ENCODE measurements around the gene CEBPA.

DNA sequence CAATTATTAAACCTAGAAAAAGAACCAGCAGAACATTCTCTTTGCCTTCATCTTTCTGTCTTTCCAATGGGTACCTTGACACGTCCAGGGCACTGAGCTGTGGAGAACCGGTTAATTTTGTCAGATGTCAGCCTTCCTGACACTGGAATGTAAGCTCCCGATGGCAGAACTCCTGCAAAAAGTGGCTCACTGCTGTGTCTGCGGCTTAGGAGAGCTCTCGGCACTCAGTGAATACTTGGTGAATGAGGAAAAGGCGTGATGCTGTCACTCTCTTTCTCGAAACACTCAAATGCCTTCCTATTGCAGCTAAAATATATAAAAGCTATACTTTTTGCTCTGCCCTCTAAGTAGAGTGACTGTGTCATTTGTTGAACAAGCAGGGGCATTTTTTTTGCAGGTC lies 17.6 kb downstream of the CEBPA start:
- TF ChIP-seq, protein P1, sequence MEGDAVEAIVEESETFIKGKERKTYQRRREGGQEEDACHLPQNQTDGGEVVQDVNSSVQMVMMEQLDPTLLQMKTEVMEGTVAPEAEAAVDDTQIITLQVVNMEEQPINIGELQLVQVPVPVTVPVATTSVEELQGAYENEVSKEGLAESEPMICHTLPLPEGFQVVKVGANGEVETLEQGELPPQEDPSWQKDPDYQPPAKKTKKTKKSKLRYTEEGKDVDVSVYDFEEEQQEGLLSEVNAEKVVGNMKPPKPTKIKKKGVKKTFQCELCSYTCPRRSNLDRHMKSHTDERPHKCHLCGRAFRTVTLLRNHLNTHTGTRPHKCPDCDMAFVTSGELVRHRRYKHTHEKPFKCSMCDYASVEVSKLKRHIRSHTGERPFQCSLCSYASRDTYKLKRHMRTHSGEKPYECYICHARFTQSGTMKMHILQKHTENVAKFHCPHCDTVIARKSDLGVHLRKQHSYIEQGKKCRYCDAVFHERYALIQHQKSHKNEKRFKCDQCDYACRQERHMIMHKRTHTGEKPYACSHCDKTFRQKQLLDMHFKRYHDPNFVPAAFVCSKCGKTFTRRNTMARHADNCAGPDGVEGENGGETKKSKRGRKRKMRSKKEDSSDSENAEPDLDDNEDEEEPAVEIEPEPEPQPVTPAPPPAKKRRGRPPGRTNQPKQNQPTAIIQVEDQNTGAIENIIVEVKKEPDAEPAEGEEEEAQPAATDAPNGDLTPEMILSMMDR (IDR thresholded peaks at IDR 0.05), result no peak
- TF ChIP-seq POLR2A (IDR thresholded peaks at IDR 0.05), result no peak
